Measurements from ENCODE around the gene RELB.

- TF ChIP-seq POLR2A (IDR thresholded peaks at IDR 0.05): no peak
- no peak for TF ChIP-seq CTCF (IDR thresholded peaks at IDR 0.05)
- TF ChIP-seq EP300 (IDR thresholded peaks at IDR 0.05): no peak
- no peak for TF ChIP-seq POLR2AphosphoS5 (IDR thresholded peaks at IDR 0.05)
These were observed 74.2 kb downstream of the RELB start for GRCh38 chr19:45075301-45076028.

Data from suprapubic skin (tissue), 4 donors.